ENCODE data around the gene AGER. TPM values are rescaled to one million over a fixed set of nuclear protein-coding genes. Genes with fewer than 3 reads are reported as not detected.

Gene AGER
- polyA plus RNA-seq, 1 experiment = 2.4 TPM

GRCh38 chr6:32182555-32182981 is 1.5 kb downstream of the AGER start:
- Histone ChIP-seq H3K4me3 (ENCODE audit: low read depth, low read length) (no peak overlapping the region), H3K27me3 (ENCODE audit: control insufficient read depth, insufficient read depth, low read length) (no peaks in the 10 kb centered on the region), H3K27ac (ENCODE audit: low read depth, low read length) (no peak overlapping the region), H3K9me3 (ENCODE audit: control insufficient read depth, insufficient read depth, low read length) (no peaks in the 10 kb centered on the region)
- TF ChIP-seq CTCF (IDR thresholded peaks at IDR 0.05; ENCODE audit: low read depth, low read length) = no peak
- POLR2A ChIA-PET = no interaction called here
- CTCF ChIA-PET = interaction anchor here (0.8 kb wide), 1 partner anchor 66 kb away, joined by 3 read pairs; no protein-coding TSS in a partner anchor
- no peak for DNase-seq (ENCODE audit: low read depth, low spot score)

- no peak for TF ChIP-seq CTCF (IDR thresholded peaks at IDR 0.05; ENCODE audit: low read depth, low read length)
- no peaks in the 10 kb centered on the region for H3K9me3 ChIP-seq (ENCODE audit: control insufficient read depth, insufficient read depth, low read length)
- no peak for DNase-seq (ENCODE audit: low read depth, low spot score)
- POLR2A ChIA-PET = no interaction called here
- no peak overlapping the region for H3K4me3 ChIP-seq (ENCODE audit: low read depth, low read length)
- H3K27me3 ChIP-seq (ENCODE audit: control insufficient read depth, insufficient read depth, low read length) = no peaks in the 10 kb centered on the region
- H3K27ac ChIP-seq (ENCODE audit: low read depth, low read length) = no peak overlapping the region
- CTCF ChIA-PET = interaction anchor here (0.8 kb wide), 1 partner anchor 65 kb away, joined by 3 read pairs; no protein-coding TSS in a partner anchor
Measured at GRCh38 chr6:32181915-32182529, 2.0 kb downstream of the AGER start.

GRCh38 chr6:32181148-32181702 is 2.8 kb downstream of the AGER start:
- CTCF ChIA-PET = interaction anchor here (0.7 kb wide), 1 partner anchor 62 kb away, joined by 3 read pairs; no protein-coding TSS in a partner anchor
- no peak overlapping the region for H3K27ac ChIP-seq (ENCODE audit: low read depth, low read length)
- no peak for DNase-seq (ENCODE audit: low read depth, low spot score)

GRCh38 chr6:32179766-32180405 is 4.2 kb downstream of the AGER start:
- Histone ChIP-seq H3K9me3 (ENCODE audit: control insufficient read depth, insufficient read depth, low read length) (peaks cover 3% of the 10 kb centered on the region; the same call in 1 of the 2 replicates), H3K27me3 (ENCODE audit: control insufficient read depth, insufficient read depth, low read length) (no peaks in the 10 kb centered on the region), H3K27ac (ENCODE audit: low read depth, low read length) (no peak overlapping the region), H3K4me3 (ENCODE audit: low read depth, low read length) (no peak overlapping the region)
- ChIA-PET POLR2A (interaction anchor here (1.0 kb wide), 1 partner anchor 10 kb away, joined by 4 read pairs; the partner anchor contains the start of gene PBX2), CTCF (interaction anchor here (1.6 kb wide), 1 partner anchor 15 kb away, joined by 13 read pairs; no protein-coding TSS in a partner anchor)
- no peak for DNase-seq (ENCODE audit: low read depth, low spot score)
- no peak for TF ChIP-seq CTCF (IDR thresholded peaks at IDR 0.05; ENCODE audit: low read depth, low read length)

More at GRCh38 chr6:32181148-32181702, 2.8 kb downstream of the AGER start:
- POLR2A ChIA-PET = no interaction called here
- Histone ChIP-seq H3K4me3 (ENCODE audit: low read depth, low read length) (no peak overlapping the region), H3K9me3 (ENCODE audit: control insufficient read depth, insufficient read depth, low read length) (no peaks in the 10 kb centered on the region), H3K27me3 (ENCODE audit: control insufficient read depth, insufficient read depth, low read length) (no peaks in the 10 kb centered on the region)
- TF ChIP-seq CTCF (IDR thresholded peaks at IDR 0.05; ENCODE audit: low read depth, low read length) = no peak
